ENCODE results near the gene PUS1. TPM values are rescaled to one million over a fixed set of nuclear protein-coding genes. Genes with fewer than 3 reads are reported as not detected.
A peak's percentile ranks its signal among the peaks of the same experiment; 100 is the strongest.
"Not testable (repeated sequence)": the region's sequence is repeated elsewhere in the genome, so short reads cannot be mapped to it uniquely, and the experiment has no call there.

Gene PUS1
- total RNA-seq, 2 donors from 2014 or later = 11.2 to 33.6 TPM

DNA sequence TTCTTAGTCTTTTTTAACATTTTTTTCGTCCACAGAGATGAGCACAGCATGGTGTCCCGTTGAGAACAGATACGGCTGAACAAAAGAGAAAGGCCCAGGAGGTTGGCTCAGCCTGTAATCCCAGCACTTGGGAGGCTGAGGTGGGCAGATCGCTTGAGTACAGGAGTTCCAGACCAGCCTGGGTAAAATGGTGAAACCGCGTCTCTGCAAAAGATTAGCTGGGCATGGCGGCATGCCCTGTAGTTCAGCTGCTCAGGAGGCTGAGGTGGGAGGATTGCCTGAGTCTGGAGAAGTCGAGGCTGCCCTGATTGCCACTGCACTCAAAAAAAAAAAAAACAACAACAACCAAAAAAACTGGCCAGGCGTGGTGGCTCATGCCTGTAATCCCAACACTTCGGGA is 14.8 kb downstream of the PUS1 start:
- ATAC-seq (no peak), DNase-seq (peak in 1 of 4 donors; percentile 1)
- H3K4me3 ChIP-seq = no peak overlapping the region
- H3K4me1 ChIP-seq = peaks cover 7% of the 10 kb centered on the region
- H3K27me3 ChIP-seq = no peaks in the 10 kb centered on the region
- H3K36me3 ChIP-seq (replicated peaks in 1 of 2; ENCODE audit: insufficient read depth in 1 of 2, low read depth in 2 of 2) = peaks cover 0 to 11% of the 10 kb centered on the region in 2 donors
- H3K27ac ChIP-seq = no peak overlapping the region
- no peaks in the 10 kb centered on the region for H3K9me3 ChIP-seq
- no peak for TF ChIP-seq POLR2A (IDR thresholded peaks at IDR 0.05)
- TF ChIP-seq, protein P1, sequence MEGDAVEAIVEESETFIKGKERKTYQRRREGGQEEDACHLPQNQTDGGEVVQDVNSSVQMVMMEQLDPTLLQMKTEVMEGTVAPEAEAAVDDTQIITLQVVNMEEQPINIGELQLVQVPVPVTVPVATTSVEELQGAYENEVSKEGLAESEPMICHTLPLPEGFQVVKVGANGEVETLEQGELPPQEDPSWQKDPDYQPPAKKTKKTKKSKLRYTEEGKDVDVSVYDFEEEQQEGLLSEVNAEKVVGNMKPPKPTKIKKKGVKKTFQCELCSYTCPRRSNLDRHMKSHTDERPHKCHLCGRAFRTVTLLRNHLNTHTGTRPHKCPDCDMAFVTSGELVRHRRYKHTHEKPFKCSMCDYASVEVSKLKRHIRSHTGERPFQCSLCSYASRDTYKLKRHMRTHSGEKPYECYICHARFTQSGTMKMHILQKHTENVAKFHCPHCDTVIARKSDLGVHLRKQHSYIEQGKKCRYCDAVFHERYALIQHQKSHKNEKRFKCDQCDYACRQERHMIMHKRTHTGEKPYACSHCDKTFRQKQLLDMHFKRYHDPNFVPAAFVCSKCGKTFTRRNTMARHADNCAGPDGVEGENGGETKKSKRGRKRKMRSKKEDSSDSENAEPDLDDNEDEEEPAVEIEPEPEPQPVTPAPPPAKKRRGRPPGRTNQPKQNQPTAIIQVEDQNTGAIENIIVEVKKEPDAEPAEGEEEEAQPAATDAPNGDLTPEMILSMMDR (IDR thresholded peaks at IDR 0.05) = no peak
- intact Hi-C loops (cut with DNase I) = no loop called here
- WGBS, 2 donors = 94 to 97% methylated on average over 10 of the region's 10 CpGs

DNA sequence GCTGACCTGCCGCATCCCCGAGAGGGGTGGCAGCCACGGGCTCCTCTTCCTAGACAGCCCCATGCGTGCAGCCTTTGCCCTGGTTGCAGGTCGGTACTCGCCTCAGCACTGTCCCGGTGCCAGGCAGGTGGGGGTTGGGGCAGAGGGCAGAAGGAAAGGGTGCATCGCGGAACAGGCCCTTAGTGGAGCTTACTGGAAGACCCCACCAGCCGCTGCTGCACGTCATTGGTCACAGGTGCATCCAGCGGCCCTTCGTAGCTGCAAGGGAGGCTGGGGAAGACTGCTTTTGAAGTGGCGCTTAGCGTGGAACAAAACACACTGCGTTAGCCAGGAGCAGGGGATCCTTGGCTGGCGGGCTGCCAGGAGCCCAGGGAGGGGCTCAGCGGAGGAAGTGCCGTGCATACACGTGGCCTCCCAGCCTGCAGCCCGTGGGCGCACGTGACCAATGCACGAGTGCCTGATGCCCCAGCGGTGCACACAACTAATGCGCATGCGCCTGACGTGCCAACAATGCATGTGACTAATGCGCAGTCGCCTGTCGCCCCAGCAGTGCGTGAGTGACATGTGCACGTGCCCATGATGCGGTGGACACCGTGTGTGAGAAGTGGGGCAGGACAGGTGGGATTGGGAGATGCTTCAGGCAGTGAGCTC is 15.7 kb downstream of the PUS1 start:
- DNase-seq = peak in 1 of 4 donors; percentile 9
- Histone ChIP-seq H3K9me3 (no peaks in the 10 kb centered on the region), H3K36me3 (replicated peaks in 1 of 2; ENCODE audit: insufficient read depth in 1 of 2, low read depth in 2 of 2) (peaks cover 0 to 7% of the 10 kb centered on the region in 2 donors)

DNA sequence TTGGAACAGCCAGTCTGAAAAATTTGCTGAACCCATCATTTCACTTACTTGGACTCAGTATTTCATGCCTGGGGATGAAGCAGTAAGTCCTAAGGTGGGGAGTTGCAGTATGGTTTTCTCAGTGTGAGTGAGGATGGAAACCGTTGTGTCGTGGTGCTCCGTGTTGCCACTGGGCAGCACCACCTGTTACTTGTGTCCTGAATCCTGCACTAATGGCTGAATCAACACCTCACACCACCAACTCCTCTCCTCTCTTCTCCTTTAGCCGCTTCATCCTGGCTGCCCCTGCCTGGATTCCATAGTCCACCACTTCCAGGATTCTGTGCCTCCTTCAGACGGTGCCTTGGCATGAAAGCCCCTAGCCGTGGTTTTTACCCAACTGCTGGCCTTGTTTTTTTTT is 17.7 kb downstream of the PUS1 start:
- Histone ChIP-seq H3K36me3 (replicated peaks in 1 of 2; ENCODE audit: insufficient read depth in 1 of 2, low read depth in 2 of 2) (peaks cover 0 to 7% of the 10 kb centered on the region in 2 donors), H3K4me3 (no peak overlapping the region), H3K27me3 (no peaks in the 10 kb centered on the region), H3K4me1 (peaks cover 27% of the 10 kb centered on the region), H3K27ac (no peak overlapping the region), H3K9me3 (no peaks in the 10 kb centered on the region)
- DNase-seq (no peak), ATAC-seq (no peak)
- TF ChIP-seq POLR2A (IDR thresholded peaks at IDR 0.05) = no peak
- TF ChIP-seq, protein P1 (IDR thresholded peaks at IDR 0.05) = no peak
- intact Hi-C loops (cut with DNase I) = no loop called here
- 50 to 56% methylated on average over 6 of the region's 6 CpGs for WGBS, 2 donors

More for the DNA sequence above, 15.7 kb downstream of the PUS1 start:
- ATAC-seq = no peak
- Histone ChIP-seq H3K4me3 (no peak overlapping the region), H3K27ac (no peak overlapping the region), H3K4me1 (peaks cover 13% of the 10 kb centered on the region), H3K27me3 (no peaks in the 10 kb centered on the region)
- TF ChIP-seq POLR2A (IDR thresholded peaks at IDR 0.05) = no peak
- intact Hi-C loops (cut with DNase I) = no loop called here
- WGBS, 2 donors = 76 to 93% methylated on average over 4 to 34 of the region's 35 CpGs

DNA sequence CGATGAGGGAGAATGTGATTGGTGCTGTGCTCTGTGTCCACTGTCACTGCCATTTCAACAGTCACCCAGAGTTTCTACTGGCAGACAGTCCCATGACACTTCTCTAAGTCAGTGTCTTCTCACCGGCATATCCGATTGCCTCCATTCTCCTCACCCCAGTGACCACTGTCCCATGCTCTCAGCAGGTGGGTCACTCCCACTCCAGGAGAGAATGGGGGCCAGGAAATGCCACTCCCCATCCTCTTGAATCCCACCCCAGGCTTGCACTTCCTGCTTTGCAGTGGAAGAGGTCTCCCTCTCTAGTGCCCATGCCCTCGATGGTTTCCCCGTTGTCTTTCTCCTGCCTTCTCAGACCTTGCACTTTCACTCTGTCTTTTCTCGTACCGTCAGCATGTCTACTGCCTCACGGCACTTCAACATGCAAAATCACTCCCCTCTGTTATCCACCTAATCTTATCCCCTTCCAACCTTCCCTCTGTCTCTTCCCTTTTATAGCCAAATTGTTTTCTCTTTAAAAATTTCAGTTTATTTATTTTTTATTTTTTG is 18.5 kb downstream of the PUS1 start:
- Histone ChIP-seq H3K27ac (peak overlapping the region in 1 of 4 donors; percentile 17), H3K36me3 (replicated peaks in 1 of 2; ENCODE audit: insufficient read depth in 1 of 2, low read depth in 2 of 2) (peaks cover 0 to 2% of the 10 kb centered on the region in 2 donors), H3K27me3 (no peaks in the 10 kb centered on the region), H3K9me3 (no peaks in the 10 kb centered on the region), H3K4me3 (no peak overlapping the region), H3K4me1 (peaks cover 32% of the 10 kb centered on the region)
- ATAC-seq (no peak), DNase-seq (peak in 1 of 4 donors; percentile 2)
- TF ChIP-seq POLR2A (IDR thresholded peaks at IDR 0.05) = no peak
- TF ChIP-seq, protein P1 (IDR thresholded peaks at IDR 0.05) = no peak
- intact Hi-C loops (cut with DNase I) = no loop called here
- 47 to 49% methylated on average over 8 of the region's 8 CpGs for WGBS, 2 donors

DNA sequence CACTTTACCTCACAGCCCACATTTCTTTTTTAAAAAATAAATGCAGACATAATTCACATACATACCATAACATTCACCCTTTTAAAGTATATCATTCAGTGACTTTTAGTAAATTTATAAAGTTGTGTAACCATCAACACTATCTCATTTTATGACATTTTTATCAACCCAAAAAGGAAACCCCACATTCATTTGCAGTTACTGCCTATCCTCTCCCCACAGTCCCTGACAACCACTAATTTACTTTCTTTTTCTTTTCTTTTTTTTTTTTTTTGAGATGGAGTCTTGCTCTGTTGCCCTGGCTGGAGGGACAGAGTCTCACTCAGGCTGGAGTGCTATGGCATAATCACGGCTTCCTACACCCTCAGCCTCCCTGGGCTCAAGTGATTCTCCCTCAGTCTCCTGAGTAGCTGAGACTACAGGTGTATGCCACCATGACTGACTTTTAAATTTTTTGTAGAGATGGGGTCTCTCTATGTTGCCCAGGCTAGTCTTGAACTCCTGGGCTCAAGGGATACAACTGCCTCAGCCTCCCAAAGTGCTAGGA is 19.2 kb downstream of the PUS1 start:
- Histone ChIP-seq H3K4me1 (peaks cover 39% of the 10 kb centered on the region), H3K27ac (peak overlapping the region in 2 of 4 donors; percentile 82 to 85), H3K9me3 (no peaks in the 10 kb centered on the region), H3K4me3 (no peak overlapping the region), H3K36me3 (replicated peaks in 1 of 2; ENCODE audit: insufficient read depth in 1 of 2, low read depth in 2 of 2) (peaks cover 0 to 2% of the 10 kb centered on the region in 2 donors), H3K27me3 (no peaks in the 10 kb centered on the region)
- intact Hi-C loops (cut with DNase I) = no loop called here
- TF ChIP-seq, protein P1 (IDR thresholded peaks at IDR 0.05) = no peak
- TF ChIP-seq POLR2A (IDR thresholded peaks at IDR 0.05) = no peak
- DNase-seq = peak in 1 of 4 donors; percentile 5
- WGBS, 2 donors = 53 to 93% methylated on average over 1 of the region's 1 CpG
- ATAC-seq = no peak

DNA sequence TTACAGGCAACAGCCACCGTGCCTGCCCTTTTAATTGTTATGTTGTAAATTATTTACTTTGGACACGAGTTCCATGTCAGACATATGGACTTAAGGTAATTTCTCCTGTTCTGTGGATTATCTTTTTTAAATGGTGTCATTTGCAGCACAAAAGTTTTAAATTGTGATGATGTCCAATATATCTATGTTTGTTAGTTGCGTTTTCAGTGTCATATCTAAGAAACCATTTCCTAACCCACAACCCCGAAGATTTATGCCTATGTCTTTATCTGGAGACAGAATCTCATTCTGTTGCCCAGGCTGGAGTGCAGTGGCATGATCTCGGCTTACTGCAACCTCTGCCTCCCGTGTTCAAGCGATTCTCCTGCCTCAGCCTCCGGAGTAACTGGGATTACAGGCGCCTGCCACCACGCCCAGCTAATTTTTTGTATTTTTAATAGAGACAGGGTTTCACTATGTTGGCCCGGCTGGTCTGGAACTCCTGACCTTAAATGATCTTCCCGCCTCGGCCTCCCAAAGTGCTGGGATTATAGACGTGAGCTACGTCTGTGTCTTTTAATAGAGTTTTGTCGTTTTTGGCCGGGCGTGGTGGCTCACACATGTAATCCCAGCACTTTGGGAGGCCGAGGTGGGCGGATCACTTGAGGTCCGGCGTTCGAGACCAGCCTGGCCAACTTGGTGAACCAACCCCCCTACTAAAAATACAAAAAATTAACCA is 19.8 kb downstream of the PUS1 start:
- H3K36me3 ChIP-seq (replicated peaks in 1 of 2; ENCODE audit: insufficient read depth in 1 of 2, low read depth in 2 of 2); ATAC-seq; H3K27me3 ChIP-seq; intact Hi-C loops (cut with DNase I); H3K4me3 ChIP-seq; H3K9me3 ChIP-seq: not testable (repeated sequence)
- DNase-seq = peak in 3 of 4 donors; percentile 20 to 34 (median 20)
- Histone ChIP-seq H3K27ac (peak overlapping the region; percentile 56 to 85 (median 81)), H3K4me1 (peaks cover 42% of the 10 kb centered on the region)
- WGBS, 2 donors = 41 to 47% methylated on average over 23 of the region's 23 CpGs
